A549 (cell line): ENCODE results near the gene PSMB4.
"Not testable (repeated sequence)": the region's sequence is repeated elsewhere in the genome, so short reads cannot be mapped to it uniquely, and the experiment has no call there.

Source experiments
- CEBPB ChIP-seq, 2 experiments: fragments of >200 bp in 1 of 2; sonication (Bioruptor Twin) in 1 of 2; formaldehyde crosslinking in 1 of 2; IDR thresholded peaks; 2 replicates each; pipeline ENCODE4 v1.6.1; 2012 to 2016
- EHMT2 ChIP-seq: fragments of 200-600 bp; sonication (generic); IDR thresholded peaks from 2 replicates; pipeline ENCODE4 v1.6.1; 2016; ENCODE audit warnings: antibody characterized with exemption, low read depth, mild to moderate bottlenecking, moderate library complexity
- HOXA7 ChIP-seq: fragments of 250-450 bp; sonication (Bioruptor Pico); IDR thresholded peaks from 2 replicates; pipeline ENCODE4 v1.5.0; 2020; ENCODE audit warnings: mild to moderate bottlenecking, moderate library complexity
- MAZ ChIP-seq: fragments of 150-350 bp; IDR thresholded peaks from 2 replicates; pipeline ENCODE4 v1.6.1; 2014; ENCODE audit warnings: antibody characterized with exemption, low read depth, low read length, borderline replicate concordance
- POLR2A ChIP-seq: IDR thresholded peaks from 2 replicates; pipeline ENCODE4 v1.6.1; 2012; ENCODE audit warnings: mild to moderate bottlenecking, low read length
- POLR2AphosphoS2 ChIP-seq: conservative IDR thresholded peaks from 2 replicates; pipeline ENCODE4 v1.6.1; 2012; ENCODE audit warnings: low read length, improper control_type of control experiment, inconsistent platforms
- TP53 ChIP-seq: fragments of 250-450 bp; sonication (Bioruptor Pico); IDR thresholded peaks from 2 replicates; pipeline ENCODE4 v1.5.0; 2021; ENCODE audit warnings: mild to moderate bottlenecking, moderate library complexity
- TF ChIP-seq, protein P1 (sequence below): fragments of >200 bp; sonication (Bioruptor Twin); formaldehyde crosslinking; IDR thresholded peaks from 3 replicates; pipeline ENCODE4 v1.5.1; 2016
- TF ChIP-seq, protein P2 (sequence below): fragments of 200-600 bp; sonication (generic); IDR thresholded peaks from 2 replicates; pipeline ENCODE4 v1.6.1; 2016; ENCODE audit warnings: antibody characterized with exemption, mild to moderate bottlenecking, moderate library complexity
- TF ChIP-seq, protein P3 (sequence below): IDR thresholded peaks from 2 replicates; pipeline ENCODE4 v1.6.1; 2012

DNA sequence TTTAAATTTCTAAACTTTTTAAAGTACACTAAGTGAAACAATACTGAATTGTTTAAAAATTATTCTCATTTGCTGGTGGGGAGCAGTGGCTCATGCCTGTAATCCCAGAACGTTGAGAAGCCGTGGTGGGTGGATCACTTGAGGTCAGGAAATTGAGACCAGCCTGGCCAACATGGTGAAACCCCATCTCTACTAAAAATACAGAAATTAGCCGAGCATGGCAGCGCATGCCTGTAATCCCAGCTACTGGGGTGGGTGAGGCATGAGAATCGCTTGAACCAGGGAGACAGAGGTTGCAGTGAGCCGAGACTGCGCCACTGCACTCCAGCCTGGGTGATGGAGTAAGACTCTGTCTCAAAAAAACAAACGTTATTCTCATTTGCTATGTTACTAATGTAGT, 38.0 kb downstream of the PSMB4 start:
- not testable (repeated sequence) for TF ChIP-seq POLR2A; EHMT2; MAZ; TP53; POLR2AphosphoS2; CEBPB (IDR thresholded peaks at IDR 0.05); HOXA7 (CRISPR knock-in tag)
- TF ChIP-seq, protein P1, sequence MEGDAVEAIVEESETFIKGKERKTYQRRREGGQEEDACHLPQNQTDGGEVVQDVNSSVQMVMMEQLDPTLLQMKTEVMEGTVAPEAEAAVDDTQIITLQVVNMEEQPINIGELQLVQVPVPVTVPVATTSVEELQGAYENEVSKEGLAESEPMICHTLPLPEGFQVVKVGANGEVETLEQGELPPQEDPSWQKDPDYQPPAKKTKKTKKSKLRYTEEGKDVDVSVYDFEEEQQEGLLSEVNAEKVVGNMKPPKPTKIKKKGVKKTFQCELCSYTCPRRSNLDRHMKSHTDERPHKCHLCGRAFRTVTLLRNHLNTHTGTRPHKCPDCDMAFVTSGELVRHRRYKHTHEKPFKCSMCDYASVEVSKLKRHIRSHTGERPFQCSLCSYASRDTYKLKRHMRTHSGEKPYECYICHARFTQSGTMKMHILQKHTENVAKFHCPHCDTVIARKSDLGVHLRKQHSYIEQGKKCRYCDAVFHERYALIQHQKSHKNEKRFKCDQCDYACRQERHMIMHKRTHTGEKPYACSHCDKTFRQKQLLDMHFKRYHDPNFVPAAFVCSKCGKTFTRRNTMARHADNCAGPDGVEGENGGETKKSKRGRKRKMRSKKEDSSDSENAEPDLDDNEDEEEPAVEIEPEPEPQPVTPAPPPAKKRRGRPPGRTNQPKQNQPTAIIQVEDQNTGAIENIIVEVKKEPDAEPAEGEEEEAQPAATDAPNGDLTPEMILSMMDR: not testable (repeated sequence)
- TF ChIP-seq, protein P2, sequence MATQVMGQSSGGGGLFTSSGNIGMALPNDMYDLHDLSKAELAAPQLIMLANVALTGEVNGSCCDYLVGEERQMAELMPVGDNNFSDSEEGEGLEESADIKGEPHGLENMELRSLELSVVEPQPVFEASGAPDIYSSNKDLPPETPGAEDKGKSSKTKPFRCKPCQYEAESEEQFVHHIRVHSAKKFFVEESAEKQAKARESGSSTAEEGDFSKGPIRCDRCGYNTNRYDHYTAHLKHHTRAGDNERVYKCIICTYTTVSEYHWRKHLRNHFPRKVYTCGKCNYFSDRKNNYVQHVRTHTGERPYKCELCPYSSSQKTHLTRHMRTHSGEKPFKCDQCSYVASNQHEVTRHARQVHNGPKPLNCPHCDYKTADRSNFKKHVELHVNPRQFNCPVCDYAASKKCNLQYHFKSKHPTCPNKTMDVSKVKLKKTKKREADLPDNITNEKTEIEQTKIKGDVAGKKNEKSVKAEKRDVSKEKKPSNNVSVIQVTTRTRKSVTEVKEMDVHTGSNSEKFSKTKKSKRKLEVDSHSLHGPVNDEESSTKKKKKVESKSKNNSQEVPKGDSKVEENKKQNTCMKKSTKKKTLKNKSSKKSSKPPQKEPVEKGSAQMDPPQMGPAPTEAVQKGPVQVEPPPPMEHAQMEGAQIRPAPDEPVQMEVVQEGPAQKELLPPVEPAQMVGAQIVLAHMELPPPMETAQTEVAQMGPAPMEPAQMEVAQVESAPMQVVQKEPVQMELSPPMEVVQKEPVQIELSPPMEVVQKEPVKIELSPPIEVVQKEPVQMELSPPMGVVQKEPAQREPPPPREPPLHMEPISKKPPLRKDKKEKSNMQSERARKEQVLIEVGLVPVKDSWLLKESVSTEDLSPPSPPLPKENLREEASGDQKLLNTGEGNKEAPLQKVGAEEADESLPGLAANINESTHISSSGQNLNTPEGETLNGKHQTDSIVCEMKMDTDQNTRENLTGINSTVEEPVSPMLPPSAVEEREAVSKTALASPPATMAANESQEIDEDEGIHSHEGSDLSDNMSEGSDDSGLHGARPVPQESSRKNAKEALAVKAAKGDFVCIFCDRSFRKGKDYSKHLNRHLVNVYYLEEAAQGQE: not testable (repeated sequence)
- TF ChIP-seq, protein P3, sequence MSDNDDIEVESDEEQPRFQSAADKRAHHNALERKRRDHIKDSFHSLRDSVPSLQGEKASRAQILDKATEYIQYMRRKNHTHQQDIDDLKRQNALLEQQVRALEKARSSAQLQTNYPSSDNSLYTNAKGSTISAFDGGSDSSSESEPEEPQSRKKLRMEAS: not testable (repeated sequence)
